NB4 (cell line): Measurements from ENCODE around the gene SUCNR1.
"Not testable (repeated sequence)": the region's sequence is repeated elsewhere in the genome, so short reads cannot be mapped to it uniquely, and the experiment has no call there.

Experiments
- DNase-seq: peaks from one replicate; pipeline ENCODE4 v3.0.0; 2010; ENCODE audit warnings: low read depth
- H3K4me3 ChIP-seq: one replicate; pipeline ENCODE4 v1.5.1; 2011; ENCODE audit warnings: mild to moderate bottlenecking, low read depth, low read length, moderate library complexity
- CTCF ChIP-seq: IDR thresholded peaks from one replicate; pipeline ENCODE4 v1.5.1; 2012; ENCODE audit warnings: low read depth, low read length
- MAX ChIP-seq: IDR thresholded peaks from 2 replicates; pipeline ENCODE4 v1.6.1; 2011; ENCODE audit warnings: low read depth, low read length
- MYC ChIP-seq: IDR thresholded peaks from 2 replicates; pipeline ENCODE4 v1.6.1; 2011; ENCODE audit warnings: low read depth, low read length
- POLR2A ChIP-seq: IDR thresholded peaks from 2 replicates; pipeline ENCODE4 v1.6.1; 2011; ENCODE audit warnings: mild to moderate bottlenecking; ENCODE audit not compliant: insufficient read length; ENCODE audit errors: extremely low read depth

The SUCNR1 gene

GRCh38 chr3:151925419-151925818, 52.0 kb downstream of the SUCNR1 start:
- H3K4me3 ChIP-seq: no peak overlapping the region
- no peak for DNase-seq
- TF ChIP-seq POLR2A: no peak
- no peak for TF ChIP-seq CTCF
- no peak for TF ChIP-seq MAX
- no peak for TF ChIP-seq MYC

- TF ChIP-seq POLR2A (no peak), MYC (no peak), CTCF (no peak), MAX (no peak)
- no peak overlapping the region for H3K4me3 ChIP-seq
- no peak for DNase-seq
These were observed 52.4 kb downstream of the SUCNR1 start for GRCh38 chr3:151925876-151926275.

- no peak for DNase-seq
- no peak for TF ChIP-seq CTCF
- no peak for TF ChIP-seq POLR2A
- TF ChIP-seq MYC: no peak
- TF ChIP-seq MAX: no peak
- H3K4me3 ChIP-seq: no peak overlapping the region
These were observed 53.5 kb downstream of the SUCNR1 start for GRCh38 chr3:151926956-151927355.

GRCh38 chr3:151927915-151928525, 54.6 kb downstream of the SUCNR1 start:
- not testable (repeated sequence) for H3K4me3 ChIP-seq, DNase-seq

- H3K4me3 ChIP-seq: no peak overlapping the region
- TF ChIP-seq POLR2A (no peak), CTCF (no peak), MYC (no peak), MAX (no peak)
- DNase-seq: no peak
These were observed 57.7 kb downstream of the SUCNR1 start for GRCh38 chr3:151931171-151931570.

- no peak for TF ChIP-seq POLR2A
- no peak for TF ChIP-seq MAX
- no peak for TF ChIP-seq MYC
- TF ChIP-seq CTCF: no peak
- H3K4me3 ChIP-seq: no peak overlapping the region
- DNase-seq: no peak
These were observed 59.9 kb downstream of the SUCNR1 start for GRCh38 chr3:151933234-151933853.
